Measurements from ENCODE around the gene TRPV3.
"Not testable (repeated sequence)": the region's sequence is repeated elsewhere in the genome, so short reads cannot be mapped to it uniquely, and the experiment has no call there.

TRPV3 gene

DNA sequence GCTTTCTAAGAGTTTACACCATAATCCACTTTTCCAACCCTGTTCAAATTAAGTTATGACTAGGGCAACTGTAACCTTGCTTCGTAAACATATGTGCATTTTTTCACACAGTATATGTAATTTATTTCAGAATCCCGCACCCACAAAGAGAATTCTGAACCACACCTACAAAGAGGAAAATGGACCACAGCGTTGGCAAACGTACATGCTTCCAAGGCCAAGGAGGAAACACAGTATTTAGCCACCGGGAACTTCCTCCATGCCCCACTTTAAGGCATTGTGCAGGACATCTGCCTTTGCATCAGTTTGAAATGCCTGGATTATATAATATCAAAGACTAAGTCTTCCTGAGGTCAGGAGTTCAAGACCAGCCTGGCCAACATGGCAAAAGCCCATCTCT lies 88.1 kb downstream of the TRPV3 start:
- DNase-seq = no peak

DNA sequence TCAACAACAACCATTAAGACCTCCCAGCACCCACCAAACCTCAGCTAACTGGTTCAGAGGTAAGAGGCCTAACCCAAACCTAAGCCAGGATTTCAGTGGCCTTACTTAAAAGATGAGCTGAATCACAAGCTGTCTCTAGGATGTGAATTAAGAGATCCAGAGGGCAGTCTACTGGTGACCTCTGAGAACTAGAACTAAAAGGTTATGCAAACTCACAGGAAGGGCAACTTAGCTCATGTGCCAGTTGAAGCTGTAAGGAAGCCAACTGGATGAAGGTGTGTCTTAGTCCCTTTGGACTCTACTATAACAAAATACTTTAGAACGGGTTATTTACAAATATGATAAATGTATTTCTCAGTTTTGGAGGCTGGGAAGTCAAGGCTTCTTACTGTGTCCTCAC lies 91.3 kb downstream of the TRPV3 start:
- not testable (repeated sequence) for DNase-seq

Measured in NCI-H226 (cell line).